HEK293T (cell line): ENCODE measurements around the gene GNG12.

Source experiments
- ARNT ChIP-seq: fragments of 450-650 bp; IDR thresholded peaks from 2 replicates; pipeline ENCODE4 v1.6.1; 2017; ENCODE audit warnings: mild to moderate bottlenecking
- FOXM1 ChIP-seq: fragments of 450-650 bp; IDR thresholded peaks from 2 replicates; pipeline ENCODE4 v1.6.1; 2017; ENCODE audit warnings: mild to moderate bottlenecking, borderline replicate concordance
- LEF1 ChIP-seq: fragments of 450-650 bp; IDR thresholded peaks from 2 replicates; pipeline ENCODE4 v1.6.1; 2017; ENCODE audit warnings: mild to moderate bottlenecking, borderline replicate concordance
- NFRKB ChIP-seq: fragments of 450-650 bp; IDR thresholded peaks from 2 replicates; pipeline ENCODE4 v1.6.1; 2016; ENCODE audit warnings: mild to moderate bottlenecking, moderate library complexity
- SP1 ChIP-seq: fragments of 450-650 bp; IDR thresholded peaks from 2 replicates; pipeline ENCODE4 v1.6.1; 2017
- SUZ12 ChIP-seq: fragments of 450-650 bp; IDR thresholded peaks from 2 replicates; pipeline ENCODE4 v1.6.1; 2016; ENCODE audit warnings: mild to moderate bottlenecking
- TARDBP ChIP-seq: fragments of 450-650 bp; IDR thresholded peaks from 2 replicates; pipeline ENCODE4 v1.6.1; 2016

DNA sequence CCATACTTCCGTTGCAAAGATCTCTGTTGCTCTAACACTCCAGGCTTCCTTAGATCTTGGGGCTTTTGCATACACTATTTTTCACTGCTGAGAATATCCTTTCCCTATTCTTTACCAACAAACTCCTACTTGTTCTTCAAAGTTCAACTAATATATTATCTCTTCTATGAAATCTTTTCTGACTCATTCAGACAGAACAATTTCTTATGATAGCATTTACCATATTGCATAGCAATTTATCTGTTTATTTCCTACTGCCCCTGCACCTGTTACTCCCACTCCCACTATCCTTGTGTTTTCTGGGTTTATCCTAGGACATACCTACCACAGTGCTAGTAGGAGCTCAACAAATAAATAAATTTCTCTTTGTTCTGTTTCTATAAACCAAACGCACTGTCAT is 137.3 kb downstream of the GNG12 start:
- TF ChIP-seq SP1 (no peak), FOXM1 (no peak), SUZ12 (no peak), NFRKB (no peak), TARDBP (no peak), LEF1 (no peak), ARNT (no peak)
